ENCODE measurements around the gene EPHA10.
"Not testable (repeated sequence)": the region's sequence is repeated elsewhere in the genome, so short reads cannot be mapped to it uniquely, and the experiment has no call there.

EPHA10 gene

DNA sequence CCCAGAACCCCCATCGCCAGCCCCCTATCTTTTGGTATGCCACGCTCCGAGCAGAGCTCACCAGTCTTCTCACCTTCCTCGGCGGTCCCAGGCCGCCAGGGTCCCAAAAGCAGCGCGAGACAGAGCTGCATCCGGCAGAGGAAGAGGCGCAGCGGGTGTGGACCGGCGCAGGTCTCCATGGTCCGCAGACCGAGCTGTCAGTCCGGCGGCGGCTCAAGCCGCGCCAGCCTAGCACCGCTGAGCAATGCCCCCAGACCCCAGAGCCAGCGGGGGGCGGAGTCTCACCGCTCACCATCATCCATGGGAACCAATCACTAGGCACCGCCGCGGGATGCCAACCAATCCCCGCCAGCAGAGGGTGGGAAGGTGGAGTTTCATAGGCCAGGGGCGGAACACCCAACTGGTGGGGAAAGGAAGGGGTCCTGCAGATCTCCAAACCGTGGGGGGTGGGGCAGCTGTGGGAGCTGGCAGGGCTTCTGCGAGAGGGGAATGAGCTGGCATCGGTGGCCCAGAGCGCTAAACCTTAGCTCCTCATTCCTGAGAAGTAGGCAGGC, at the start of gene EPHA10:
Gene EPHA10 (minus strand): TSS at position 233 of the 554 bp plus-strand sequence. CDS start 54 bp downstream, at position 179.
- no peak for DNase-seq

DNA sequence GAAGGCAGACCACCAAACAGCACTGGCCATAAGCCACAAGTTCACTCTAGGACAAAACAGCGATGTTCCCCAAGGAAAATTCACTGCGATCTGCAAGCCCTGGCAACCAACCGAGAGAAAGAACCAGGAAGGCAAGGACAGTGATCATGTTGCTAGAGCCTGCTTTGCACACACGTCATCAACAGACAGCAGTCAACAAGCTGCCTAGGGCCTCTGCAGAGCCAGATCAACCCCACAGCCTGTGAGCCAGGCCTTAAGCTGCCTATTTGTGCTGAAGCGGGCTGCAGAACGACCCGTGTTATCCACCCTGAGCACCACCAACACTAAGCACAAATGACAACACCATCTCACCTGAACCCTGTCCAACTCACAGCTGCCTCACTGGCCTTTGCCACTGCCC, 49.3 kb upstream of the EPHA10 start:
- DNase-seq = no peak

DNA sequence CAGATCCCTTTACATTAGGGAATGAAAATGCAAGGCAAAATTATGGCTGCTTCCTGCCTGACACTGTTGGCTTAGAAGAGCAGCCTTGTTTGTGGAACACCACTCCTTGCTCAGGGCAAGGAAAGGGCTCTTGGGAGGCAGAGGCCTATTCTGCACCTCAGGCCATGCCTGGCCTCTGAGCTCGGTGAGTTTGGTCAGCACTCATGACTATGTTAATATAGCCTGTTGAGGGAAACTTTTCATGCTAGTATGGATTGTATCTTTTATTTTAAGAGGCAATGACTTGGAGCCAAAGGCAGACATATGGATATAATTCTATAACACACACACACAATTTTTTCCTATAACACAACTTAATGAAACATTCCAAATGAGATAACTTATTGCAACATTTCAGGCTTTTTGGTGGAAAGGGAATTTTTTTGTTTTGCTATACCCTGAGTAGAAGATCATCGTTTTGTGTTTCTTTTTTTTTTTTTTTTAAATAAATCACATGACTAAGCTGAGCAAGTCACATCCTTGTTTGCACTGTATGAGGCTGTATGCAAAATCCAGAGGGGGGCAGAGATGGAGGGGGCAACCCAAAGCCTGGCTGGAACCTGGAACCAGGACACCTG, 48.7 kb upstream of the EPHA10 start:
- DNase-seq = no peak

DNA sequence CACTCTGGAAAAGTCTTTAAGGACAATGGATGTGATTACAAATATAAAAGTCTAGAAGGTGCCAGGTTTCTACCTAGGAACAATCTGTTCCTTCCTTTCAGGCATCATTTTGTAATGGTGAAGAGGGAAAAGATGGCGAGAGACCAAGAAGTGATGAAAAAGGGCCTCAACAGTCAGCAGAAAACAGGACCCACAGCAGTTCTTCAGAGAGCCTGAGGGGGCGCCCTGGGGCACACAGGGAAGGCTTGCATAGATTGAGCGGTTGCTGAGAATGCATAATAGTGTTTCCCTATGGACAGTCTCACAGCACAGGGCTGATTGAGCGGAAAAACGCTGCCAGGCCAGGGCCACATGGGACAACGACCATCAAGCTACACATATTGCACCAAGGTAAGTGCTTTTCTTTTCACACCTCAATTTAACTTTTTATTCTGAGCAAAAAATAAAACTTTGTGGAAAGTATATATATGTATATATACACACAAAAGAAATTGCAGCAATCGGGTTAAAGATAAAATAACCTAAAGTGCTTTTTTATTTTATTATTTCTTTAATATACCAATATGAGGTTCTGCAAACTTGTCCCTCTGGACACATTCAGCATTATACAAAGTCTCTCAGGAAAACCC, 46.2 kb upstream of the EPHA10 start:
- DNase-seq = peak; percentile 25

DNA sequence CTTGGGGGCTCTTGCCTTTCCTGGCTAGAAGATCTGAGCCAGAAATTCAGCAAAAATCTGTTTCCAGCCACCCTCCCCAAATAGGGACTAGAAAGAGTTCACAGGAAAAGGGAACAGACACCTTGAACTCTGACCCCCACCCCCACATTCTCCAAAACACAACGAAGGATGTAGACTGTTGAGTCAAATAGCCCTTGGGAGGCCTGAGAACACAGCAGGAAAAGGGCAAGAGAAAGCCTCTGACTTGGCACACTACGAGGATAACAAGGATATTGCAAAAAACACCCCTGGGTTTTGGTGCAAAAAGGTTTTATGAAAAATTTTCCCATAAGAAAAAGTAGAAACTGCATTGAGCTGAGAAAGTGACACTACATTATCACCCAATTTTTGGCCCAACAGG, 45.0 kb upstream of the EPHA10 start:
- no peak for DNase-seq

DNA sequence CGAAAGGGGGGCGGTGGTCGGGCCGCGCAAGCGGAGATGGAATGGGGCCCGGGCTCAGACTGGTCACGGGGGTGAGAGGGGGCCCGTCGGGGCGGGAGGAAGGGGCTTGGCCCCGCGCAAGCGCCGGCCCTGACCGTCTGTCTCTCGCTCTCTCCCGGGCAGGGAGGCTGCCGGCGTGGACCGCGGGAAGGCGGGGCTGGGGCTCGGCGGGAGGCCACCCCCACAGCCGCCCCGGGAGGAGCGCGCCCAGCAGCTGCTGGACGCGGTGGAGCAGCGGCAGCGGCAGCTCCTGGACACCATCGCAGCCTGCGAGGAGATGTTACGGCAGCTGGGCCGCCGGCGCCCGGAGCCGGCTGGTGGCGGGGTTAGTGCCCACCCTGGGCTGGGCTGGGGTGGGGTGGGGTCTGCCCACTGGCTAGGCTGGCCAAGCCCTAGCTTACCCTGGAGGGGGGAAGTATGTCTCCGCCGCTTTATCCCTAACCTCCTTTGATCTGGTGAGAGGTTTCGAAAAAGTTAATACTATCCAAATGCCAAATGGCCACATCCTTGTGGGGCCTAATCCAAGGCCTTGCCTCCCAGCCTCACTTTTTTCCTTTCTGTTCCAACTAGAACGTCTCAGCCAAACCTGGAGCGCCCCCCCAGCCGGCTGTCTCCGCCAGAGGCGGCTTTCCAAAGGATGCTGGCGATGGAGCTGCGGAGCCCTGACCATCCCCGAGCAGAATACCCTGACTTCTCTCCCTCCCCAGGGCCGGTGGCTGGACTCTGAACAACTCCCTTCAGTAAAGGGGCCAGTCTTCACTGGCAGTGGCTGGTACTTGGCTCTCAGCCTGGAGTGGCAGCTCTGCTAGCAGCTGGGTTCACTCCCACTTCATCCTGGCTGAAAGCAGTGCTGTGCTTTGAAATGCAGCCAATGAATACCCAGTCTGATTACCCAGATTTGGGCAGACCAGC, 43.7 kb upstream of the EPHA10 start:
- no peak for DNase-seq

DNA sequence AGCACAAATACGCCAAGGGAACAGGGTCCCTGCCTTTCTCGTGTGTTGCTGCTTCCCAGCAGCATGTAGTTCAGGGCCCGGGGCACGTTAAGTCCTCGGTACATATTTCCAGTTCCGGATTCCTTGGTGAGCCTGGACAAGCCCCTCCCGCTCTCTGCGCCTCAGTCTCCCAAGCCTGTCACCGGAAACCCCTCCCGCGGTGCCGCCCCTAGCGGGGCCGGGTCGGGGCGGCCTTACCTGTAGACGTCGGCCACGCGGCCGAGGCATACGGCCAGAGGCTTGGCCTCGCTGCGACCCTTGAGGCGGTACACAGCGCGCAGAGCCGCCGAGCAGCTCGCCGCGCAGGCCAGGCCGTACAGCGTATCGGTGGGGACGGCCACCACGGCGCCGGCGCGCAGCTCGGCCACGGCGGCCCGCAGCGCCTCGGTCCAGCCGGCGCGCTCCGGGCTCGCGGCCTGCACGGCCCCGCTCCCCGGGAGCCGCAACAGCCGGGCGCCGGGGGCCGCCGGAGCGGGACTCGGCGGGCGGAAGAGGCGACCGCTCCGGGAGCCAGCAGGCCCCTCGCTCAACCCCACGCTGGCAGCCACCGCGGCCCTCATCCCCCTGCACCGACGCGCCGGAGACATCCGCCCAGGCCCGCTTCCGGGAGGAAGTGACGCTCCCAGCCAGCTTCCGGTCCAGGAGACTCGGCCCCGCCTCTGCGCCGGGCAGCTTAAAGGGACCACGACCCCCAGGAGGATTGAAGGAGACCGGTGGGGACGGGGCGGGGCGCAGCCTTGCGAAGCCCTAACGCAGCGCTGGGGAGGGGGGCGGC, 42.8 kb upstream of the EPHA10 start, which contains the start of the genes C1orf122 and YRDC:
Gene C1orf122 (plus strand): TSS at position 236 of the 814 bp plus-strand sequence. CDS start 615 bp downstream, outside the sequence.
Gene YRDC (minus strand): TSS at position 654 of the 814 bp plus-strand sequence. CDS start 28 bp downstream, at position 626.
- peak; percentile 67 for DNase-seq

DNA sequence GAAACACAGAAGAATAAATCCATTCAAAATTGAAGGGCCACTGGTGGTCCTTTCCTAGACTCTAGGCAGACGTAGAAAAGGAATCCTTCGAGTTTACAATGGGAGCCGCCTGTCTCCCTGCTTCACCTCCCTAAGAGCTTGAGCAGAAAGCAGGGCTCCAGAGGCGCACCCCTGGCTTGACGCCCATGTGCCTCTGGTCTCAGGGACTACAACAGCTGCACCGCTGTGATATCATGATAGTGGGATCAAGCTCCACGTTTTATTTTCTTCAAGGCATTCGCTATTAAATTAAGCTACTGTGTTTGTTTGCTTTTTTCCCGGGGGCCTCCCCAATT, 42.3 kb upstream of the EPHA10 start:
- no peak for DNase-seq

DNA sequence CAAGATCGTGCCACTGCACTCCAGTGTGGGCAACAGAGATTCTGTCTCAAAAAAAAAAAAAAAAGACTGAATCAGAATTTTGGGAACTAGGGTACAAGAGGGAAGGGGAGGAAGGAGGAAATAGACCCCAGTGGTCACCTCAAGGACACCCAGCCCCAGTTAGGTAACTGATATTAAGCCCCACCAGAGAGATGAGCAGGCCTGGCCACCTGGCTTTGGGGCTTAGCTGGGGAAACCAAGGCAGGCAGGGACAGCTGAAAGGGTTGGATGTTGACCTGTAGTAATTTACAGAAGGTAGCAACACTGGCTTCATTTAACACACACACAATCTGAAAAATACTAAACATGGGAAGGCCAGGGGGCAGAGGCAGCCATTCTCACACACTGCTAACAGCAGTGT, 37.5 kb upstream of the EPHA10 start:
- DNase-seq = no peak

DNA sequence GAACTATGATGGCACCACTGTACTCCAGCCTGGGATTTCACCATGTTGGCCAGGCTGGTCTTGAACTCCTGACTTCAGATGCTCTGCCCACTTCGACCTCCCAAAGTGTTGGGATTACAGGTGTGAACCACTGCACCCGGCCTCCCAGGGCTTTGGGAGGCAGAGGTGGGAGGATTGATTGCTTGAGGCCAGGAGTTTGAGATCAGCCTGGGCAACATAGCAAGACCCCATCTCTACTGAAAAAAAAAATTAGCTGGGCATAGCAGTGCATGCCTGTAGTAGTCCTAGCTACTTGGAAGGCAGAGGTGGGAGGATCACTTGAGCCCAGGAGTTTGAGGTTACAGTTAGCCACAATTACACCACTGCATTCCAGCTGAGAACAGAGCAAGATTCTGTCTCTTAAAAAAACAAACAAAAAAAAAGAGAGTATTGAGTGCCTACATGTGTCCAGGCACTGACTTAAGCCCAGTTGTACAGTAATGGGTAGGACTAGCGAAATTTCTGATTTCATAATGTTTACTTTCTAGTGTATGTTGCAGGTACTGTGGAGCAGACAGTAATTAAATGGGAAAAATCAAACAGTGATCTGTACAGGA, 32.9 kb upstream of the EPHA10 start:
- no peak for DNase-seq

DNA sequence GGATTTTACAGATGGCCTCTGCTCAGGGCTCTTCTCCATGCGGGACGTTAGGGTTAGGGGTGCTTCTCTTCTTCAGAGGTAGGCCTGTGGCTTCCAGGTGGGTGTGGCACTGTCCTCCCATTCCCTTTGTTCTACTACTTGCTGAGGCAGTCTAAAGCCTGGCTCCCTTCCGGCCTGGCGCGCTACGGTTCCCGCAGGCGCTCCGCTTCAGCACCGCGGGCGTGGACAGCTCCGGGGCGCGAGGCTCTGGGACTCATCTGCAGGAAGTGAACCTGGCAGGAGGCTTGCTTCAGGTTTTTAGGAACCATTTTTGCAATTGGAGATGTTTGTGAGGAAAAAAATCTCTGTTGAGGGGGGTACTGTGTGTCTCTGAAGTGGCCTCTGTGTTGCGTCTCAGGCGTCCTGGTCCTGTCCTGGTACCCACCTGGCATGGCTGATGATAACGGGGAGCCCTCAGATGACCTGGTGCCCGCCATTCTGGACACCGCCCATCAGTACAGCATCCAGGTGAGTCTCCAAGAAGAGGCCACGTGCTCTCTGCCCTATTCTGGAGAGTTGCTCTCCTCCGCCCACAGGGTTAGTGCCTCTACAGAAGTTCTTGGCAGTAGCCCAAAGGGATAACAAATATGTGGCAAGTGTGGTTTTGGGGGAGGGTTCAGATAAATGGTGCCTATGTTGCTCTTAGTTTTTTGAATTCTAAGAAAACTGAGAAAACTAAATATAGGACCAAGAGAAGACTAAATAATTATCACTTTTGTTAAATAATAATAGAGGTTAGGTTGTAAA, 30.6 kb upstream of the EPHA10 start:
- DNase-seq = no peak

DNA sequence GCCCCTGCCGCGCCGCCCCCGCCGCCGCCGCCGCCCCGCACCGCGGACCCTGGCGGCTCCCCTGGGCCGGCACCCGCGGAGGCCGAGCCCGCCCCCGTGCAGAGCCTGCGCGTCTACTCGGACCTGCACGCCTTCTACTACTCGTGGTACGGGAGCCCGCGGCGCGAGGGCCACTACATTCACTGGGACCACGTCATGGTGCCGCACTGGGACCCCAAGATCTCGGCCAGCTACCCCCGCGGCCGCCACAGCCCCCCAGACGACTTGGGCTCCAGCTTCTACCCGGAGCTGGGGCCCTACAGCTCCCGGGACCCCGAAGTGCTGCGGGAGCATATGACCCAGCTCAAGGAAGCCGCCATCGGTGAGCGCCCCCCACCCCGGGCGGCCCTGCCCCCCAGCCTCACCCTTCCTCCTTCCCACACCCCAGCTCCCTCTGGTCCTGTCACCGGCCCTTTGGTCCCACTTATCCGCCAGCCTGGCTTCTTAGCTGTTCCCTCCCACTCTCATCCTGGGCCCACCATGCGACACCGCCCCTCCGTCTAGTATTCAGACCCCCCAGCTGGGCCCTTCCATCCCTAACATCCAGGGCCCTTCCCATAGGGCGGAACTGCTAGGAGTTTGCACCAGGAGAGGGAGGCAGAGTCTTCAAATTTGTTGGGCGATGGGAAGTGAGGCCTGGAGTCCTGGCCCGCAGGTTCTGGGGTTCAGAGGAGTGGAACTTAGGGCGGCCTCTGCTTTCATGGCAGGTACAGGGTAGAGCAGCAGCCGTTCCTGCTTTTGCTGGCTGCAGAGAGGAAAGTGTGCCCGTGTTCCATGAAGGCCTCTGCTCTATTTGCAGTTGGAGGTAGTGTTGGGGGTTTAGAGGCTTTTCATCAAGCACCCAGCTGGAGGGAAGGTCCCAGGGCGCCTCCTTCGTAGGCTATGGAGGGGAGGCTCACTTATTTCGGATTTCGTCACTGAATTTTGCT, 29.7 kb upstream of the EPHA10 start:
- DNase-seq = no peak

DNA sequence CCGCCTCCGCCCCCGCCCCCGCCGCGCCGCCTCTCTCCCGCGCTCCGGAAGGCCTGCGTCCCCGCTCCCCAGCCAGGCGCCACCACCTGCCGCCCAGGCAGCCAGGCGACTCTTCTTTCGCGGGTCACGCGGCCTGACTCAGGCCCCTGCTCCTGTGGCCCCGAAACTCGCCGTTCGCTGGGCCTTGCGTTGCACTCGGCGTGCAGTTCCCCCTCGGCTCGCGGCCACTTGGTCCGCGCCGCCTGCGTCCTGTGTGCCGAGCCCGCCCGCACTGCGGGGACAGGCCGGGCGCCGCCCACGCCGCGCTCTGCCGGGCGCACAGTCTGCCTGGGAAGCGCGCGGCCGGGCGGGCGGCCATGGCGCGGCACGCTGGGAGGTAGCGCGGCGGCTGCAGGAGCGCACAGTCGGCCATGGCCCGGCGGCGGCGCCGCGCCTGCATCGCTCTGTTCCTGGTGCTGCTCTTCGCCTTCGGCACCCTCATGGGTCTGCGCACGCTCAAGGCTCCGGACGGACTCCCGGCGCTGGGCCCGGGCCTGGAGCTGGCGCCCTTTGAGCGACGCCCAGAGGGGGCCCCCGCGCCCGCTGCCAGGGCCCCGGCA, 29.0 kb upstream of the EPHA10 start, which contains the start of gene MANEAL:
Gene MANEAL (plus strand): TSS at position 75 of the 599 bp plus-strand sequence. CDS start 336 bp downstream, at position 411.
- peak; percentile 6 for DNase-seq

DNA sequence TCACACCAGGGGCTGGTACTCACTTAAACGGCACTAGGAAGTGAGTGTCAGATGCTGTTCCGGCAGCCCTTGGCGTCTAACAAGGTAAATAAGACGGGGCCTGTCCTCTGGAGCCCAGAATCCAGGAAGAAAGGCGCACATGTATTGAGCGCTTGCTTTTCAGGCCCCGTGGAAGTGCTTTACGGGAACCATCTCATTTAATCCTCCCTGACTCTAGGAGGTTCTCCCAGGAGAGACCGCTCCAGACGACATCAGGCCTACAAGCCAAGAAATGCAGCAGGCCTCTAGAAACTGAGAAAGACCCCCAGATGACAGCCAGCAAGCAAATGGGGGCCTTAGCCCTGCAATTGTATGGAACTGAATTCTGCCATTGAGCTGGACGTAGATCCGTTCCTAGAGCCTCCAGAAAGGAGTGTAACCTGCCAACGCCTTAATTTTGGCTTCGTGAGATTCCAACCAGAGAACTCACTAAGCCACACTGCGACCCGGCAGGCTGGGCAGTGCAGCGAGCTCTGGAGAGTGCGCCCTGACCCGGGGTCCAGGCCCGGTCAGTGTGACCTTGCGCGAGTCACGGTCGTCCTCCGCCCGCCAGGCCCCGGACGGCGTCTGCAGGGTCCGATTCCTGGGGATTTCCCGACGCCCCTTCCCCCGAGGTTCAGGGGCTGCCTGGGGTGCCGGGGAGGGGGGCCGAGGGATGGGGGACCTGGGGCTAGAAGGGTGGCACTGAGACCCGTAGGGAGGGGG, 28.2 kb upstream of the EPHA10 start:
- DNase-seq = no peak

DNA sequence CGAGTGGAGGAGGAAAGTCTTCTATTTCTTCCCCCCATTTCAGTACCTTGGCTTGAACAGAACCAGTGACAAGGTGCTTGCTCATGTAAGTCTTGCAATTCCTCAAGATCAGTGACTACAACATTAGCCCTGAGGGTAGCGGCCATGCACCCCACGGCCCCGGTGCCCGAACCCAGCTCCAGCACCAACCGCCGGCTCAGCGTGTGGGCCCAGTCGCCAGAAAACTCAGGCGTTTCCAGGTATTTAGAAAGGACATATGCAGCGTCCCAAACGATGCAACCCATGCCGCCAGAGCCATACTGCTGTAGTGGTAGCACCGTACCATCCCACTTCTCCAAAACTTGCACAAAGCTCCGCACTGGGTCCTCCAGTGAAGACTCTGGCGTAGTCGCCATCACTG, 17.6 kb upstream of the EPHA10 start:
- DNase-seq = no peak

DNA sequence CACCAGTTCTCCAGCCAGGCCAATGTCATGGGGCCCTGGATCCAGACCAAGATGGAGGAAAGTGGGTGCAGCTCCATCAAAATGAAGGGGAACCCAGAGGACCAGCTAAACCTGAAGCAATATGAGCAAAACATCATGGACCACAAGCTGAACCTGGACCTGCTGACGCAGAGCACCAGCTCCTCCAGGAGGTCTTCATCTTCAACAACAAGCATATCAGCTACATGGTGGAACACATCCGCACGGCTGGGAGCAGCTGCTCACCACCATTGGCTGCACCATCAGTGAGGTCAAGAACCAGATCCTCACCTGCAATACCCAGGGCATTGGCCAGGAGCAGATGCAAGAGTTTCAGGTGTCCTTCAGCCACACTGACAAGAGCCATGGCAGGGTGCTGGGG, 13.7 kb upstream of the EPHA10 start:
- DNase-seq = no peak

DNA sequence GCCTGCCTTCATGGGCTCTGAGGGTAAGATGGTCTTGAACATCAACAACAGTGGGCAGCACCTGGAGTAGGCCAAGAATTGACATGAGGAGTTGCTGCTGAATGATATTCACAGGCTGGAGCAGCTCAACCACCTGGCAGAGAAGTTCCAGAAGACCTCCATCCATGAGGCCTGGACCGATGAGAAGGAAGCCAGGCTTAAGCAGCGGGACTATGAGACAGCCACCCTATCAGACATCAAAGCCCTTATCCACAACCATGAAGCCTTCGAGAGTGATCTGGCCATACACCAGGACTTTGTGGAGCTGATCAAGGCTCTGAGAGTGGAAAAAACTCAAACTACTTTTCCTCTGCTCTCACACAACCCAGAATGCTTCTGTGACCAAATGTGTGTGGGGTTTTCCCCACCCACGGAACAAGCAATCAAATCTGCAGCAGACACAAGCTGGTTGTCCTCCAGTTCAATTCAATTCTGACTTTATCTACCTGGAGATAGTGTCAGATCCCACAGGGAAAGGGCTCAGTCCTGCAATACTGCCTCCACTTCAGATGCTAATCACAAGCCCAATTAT, 12.1 kb upstream of the EPHA10 start:
- DNase-seq = no peak

DNA sequence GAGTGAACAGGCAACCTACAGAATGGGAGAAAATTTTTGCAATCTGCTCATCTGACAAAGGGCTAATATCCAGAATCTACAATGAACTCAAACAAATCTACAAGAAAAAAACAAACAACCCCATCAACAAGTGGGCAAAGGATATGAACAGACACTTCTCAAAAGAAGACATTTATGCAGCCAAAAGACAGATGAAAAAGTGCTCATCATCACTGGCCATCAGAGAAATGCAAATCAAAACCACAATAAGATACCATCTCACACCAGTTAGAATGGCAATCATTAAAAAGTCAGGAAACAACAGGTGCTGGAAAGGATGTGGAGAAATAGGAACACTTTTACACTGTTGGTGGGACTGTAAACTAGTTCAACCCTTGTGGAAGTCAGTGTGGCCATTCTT, 6.5 kb upstream of the EPHA10 start:
- DNase-seq = not testable (repeated sequence)

Data from GF-D8 (cell line).